ENCODE measurements around the gene SMIM13.

Gene SMIM13

GRCh38 chr6:11093626-11094410 is at the start of gene SMIM13:
SMIM13 (plus strand) TSS chr6:11093834; CDS start chr6:11094314, 480 bp downstream.
- DNase-seq = peak; percentile 91

DNA sequence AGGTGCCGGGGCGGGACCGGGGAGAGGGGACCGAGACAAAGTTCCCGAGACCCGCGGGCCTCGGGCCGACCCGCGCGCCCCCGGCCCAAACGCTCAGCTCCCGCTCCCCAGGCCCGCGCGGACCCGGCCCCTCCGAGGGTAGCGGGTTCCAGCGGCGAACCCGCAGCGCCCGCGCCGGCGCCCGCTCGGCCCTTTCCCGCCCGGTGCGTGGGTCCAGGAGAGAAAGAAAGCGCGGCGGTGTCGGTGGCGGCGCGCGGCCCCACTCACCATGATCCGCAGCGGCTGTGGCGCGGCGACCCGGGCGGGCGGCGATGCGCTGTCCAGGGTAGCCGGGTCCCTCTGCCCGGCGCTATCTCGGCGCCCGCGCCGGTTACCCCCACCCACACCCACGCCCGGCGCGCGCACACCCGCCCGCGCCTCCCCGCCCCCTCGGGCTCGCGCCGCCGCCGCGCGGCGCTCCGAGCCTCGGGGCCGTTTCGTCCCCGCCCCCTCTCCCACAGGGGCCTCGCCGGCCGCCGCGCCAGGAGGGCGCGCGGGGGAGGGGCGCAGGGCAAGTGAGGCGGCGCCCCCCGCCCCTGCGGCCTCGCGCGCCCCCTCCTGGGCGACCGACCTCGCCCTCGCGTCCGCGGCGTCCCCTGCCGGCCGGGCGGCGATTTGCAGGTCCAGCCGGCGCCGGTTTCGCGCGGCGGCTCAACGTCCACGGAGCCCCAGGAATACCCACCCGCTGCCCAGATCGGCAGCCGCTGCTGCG is 49.5 kb upstream of the SMIM13 start, which contains the start of gene ELOVL2:
TSS of gene ELOVL2 (minus strand) at position 345 of the 751 bp plus-strand sequence. CDS start at position 270, 75 bp downstream.
- DNase-seq = no peak

GRCh38 chr6:11044712-11045167 is 48.9 kb upstream of the SMIM13 start:
- no peak for DNase-seq

GRCh38 chr6:11050731-11051130 is 42.9 kb upstream of the SMIM13 start:
- no peak for DNase-seq

- DNase-seq = no peak
Measured at GRCh38 chr6:11053307-11053706, 40.3 kb upstream of the SMIM13 start.

DNA sequence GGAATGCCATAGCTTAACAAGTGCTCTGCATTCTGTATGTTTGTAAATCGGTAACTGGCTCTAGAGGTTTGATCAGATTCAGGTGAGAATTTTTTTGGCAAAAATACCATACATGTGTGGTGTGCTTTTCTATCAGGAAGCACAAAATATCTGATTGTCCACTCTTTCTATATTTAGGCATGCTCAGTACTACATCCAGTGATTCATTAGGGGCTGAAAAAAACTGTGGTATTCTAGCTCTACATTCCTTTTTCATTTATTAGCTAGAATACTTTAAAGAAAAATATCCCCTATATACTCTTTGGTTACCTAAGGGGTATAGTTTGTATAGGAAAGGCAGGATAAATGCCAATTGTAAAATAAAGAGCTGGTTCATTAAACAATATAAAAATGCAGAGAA is 38.9 kb upstream of the SMIM13 start:
- no peak for DNase-seq

DNA sequence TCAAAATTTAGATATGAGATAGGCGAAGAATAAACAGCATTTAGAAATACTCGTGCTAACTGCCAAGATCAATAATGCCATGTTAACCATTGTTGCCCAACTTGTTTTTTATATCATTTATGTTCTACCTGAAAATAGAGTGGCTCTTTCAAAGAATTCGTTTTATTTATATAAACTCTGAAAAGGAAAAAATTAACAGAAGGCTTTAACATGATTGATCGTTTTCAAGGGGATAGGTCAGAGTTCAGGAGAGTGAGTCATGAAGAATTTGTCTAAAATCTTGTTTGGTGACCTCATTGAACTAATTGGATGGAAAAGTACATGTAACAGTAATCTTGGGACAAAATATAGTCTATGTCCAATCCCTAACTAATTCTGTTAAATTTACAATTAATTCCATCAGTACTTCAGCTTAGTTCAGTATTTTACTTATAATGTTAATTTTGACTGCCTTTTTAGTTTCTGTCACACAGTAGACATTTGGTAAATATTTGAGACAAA is 38.5 kb upstream of the SMIM13 start:
- DNase-seq = no peak

DNA sequence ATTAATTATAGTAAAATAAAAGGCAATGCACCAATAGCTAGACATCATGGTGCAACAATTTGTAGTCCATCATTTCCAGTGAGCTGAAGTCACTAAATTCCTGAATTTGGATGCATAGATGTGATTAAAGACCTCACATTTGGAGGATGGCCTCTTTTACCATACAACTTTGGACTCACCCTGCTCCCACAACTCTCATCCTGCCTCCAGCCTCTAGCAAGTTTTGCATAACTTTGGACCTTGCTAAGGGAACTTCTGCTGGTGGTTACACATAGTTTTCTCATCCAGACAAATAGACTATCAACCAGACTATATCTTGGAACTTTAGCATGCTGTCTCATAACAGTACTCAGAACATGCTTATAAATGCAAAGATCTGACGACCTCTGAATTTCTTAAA is 36.8 kb upstream of the SMIM13 start:
- no peak for DNase-seq

DNA sequence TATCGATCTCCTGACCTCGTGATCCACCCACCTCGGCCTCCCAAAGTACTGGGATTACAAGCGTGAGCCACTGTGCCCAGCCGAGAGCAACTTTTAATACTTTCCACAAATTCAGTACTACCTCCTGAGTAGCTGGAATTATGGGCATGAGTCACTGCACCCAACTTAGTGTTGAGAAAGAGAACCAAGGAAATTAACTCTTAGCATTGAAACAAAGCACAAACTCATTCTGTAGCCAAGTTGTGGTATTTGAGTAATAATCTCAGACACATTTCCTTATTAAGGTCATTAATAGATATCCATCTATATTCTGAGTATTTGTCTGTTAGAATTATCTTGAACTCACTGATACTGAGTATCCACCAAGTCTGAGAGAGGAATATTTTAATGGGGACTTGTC is 35.2 kb upstream of the SMIM13 start:
- DNase-seq = no peak

DNA sequence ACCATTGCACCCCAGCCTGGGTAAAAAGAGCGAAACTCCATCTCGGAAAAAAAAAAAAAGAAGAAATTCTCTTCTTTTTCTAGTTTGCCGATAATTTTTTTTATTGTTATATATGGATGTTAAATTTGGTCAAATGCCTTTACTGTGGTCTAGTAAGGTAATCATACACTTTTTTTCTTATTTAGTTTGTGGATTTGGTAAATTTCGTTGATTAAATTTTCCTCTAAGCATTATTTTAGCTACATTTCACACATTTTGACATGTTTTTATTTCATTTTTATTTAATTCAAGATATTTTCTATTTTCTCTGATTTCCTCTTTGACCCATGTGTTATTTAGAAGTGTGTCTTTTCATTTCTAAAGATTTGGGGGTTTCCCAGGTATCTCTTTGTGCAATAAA is 31.6 kb upstream of the SMIM13 start:
- DNase-seq = no peak

GRCh38 chr6:11062715-11063114 is 30.9 kb upstream of the SMIM13 start:
- DNase-seq = no peak

- DNase-seq = no peak
Measured at GRCh38 chr6:11064836-11065235, 28.8 kb upstream of the SMIM13 start.

- no peak for DNase-seq
Measured at GRCh38 chr6:11065436-11066202, 28.0 kb upstream of the SMIM13 start.

DNA sequence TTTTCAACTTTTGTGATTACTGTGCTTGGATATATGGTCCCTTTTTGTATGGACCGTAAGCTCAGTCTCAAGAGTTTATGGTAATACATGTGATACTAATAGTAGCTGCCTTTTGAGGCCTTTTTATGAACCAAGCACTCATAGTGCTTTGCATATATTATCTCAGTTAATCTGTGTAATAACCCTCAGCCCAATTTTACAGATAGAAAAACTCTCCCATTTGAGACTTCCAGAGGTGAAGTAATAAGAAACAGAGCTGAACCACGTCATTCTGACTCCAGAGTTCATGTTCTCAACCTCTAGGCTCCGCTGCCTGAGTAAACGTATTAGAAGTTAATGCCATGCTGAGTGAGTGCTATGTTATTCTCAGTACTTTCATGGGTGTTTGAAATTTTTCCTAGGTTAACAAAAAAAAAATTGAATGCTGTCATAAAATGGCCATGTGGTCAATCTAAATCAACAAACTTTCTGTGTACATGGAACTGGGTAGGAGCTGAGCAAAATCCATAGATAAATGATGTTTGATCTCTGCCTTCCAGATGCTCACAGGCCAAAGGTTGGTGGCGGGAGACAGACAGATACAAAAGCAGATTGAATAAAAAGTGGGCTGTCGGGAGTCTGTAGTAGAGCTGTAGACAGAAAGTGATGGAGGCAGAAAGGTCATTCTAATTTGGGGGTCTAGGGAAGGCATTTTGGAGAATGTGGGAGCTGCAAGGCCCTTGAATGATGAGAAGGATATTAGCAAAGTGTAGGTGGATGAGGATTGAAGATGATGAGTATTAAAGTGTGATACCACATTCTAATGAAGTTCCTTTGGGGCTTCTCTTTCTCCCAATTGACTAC is 26.9 kb upstream of the SMIM13 start:
- DNase-seq = no peak

GRCh38 chr6:11067348-11067747 is 26.3 kb upstream of the SMIM13 start:
- DNase-seq = no peak

DNA sequence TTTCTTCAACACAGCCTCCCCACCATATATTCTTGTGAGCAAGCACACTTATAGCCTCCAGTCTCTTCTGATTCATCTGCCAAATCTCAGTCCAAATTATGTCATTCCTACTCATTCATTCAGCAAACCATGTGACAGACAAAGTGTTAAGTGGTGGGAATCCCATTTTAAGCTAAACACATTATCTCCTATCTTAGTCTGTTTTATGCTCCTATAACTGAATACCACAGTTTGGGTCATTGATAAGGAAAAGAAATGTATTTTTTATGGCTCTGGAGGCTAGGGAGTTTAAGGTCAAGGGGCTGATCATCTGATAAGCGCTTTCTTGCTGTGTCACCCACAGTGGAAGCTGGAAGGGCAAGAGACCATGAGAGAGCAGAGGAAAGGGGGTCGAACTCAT is 23.9 kb upstream of the SMIM13 start:
- no peak for DNase-seq

DNA sequence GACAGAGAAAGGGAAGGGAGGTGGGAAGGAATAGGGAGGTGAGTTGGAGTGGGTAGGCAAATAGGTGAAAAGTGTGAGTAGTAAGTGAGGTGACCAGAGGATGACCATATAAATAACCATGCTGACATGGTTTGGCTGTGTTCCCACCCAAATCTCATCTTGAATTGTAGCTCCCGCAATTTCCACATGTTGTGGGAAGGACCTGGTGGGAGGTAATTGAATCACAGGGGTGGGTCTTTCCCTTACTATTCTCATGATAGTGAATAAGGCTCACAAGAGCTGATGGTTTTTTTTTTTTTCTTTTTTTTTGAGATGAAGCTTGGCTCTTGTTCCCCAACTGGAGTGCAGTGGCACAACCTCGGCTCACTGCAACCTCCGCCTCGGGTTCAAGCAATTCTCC is 21.5 kb upstream of the SMIM13 start:
- DNase-seq = no peak

DNA sequence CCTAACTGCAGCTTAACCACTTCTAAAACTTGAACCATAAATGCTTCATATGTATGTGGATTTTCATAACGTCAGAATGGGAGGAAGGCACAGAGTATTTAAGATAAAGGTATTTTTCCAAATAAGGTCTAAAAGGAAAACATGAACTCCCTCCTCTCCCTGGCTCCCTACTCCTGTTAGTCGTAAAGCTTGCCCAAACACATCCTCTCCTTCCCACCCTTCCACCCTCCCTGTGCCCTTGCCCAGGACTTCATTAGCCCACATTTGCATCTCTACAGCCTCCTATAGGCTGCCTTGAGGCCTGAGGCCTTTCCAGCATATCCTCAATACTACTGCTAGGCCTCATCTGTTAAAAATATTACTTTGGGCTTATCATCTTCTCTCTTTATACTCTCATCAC is 17.1 kb upstream of the SMIM13 start:
- no peak for DNase-seq

- DNase-seq = no peak
Measured at GRCh38 chr6:11078266-11078665, 15.4 kb upstream of the SMIM13 start.

- no peak for DNase-seq
Measured at GRCh38 chr6:11080296-11080695, 13.3 kb upstream of the SMIM13 start.

- DNase-seq = no peak
Measured at GRCh38 chr6:11083491-11083890, 10.1 kb upstream of the SMIM13 start.

- DNase-seq = no peak
Measured at GRCh38 chr6:11083956-11084355, 9.7 kb upstream of the SMIM13 start.

Measured in GF-D8 (cell line).